ENCODE data around the gene PCDH1.

GRCh38 chr5:141849415-141850243 lies 28.6 kb downstream of the PCDH1 start:
- TF ChIP-seq, protein P1, sequence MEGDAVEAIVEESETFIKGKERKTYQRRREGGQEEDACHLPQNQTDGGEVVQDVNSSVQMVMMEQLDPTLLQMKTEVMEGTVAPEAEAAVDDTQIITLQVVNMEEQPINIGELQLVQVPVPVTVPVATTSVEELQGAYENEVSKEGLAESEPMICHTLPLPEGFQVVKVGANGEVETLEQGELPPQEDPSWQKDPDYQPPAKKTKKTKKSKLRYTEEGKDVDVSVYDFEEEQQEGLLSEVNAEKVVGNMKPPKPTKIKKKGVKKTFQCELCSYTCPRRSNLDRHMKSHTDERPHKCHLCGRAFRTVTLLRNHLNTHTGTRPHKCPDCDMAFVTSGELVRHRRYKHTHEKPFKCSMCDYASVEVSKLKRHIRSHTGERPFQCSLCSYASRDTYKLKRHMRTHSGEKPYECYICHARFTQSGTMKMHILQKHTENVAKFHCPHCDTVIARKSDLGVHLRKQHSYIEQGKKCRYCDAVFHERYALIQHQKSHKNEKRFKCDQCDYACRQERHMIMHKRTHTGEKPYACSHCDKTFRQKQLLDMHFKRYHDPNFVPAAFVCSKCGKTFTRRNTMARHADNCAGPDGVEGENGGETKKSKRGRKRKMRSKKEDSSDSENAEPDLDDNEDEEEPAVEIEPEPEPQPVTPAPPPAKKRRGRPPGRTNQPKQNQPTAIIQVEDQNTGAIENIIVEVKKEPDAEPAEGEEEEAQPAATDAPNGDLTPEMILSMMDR (IDR thresholded peaks at IDR 0.05; ENCODE audit: low read length), result no peak; the same call in 1 of the 2 replicates
- no peak for TF ChIP-seq EZH2 (IDR thresholded peaks at IDR 0.05; ENCODE audit: borderline replicate concordance, low read length)

Measured in OCI-LY1 (cell line).